Measurements from ENCODE around the gene KIAA1958. TPM values are rescaled to one million over a fixed set of nuclear protein-coding genes. Genes with fewer than 3 reads are reported as not detected.

KIAA1958 gene
- polyA plus RNA-seq, 3 donors, result 1.9 to 4.2 (median 1.9) TPM

DNA sequence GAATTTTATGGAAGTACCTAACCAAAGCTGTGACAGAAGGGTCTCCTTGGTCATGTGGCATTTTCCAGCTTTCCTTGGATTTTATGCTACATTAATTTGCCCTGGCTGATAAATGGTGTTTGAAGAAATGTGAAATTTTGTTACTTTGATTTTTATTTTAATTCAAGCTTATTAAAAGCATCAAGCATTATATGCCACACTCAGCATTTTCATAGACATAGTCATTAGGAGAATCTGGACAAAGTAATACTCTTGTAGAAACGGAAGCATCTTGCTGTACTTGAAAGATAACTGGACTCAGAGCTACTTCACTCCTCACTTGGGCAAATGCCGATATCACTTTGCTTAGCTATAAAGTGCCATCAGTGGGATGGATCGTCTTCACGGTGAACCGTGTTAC lies 177.1 kb downstream of the KIAA1958 start:
- Histone ChIP-seq H3K36me3 (replicated peaks in 1 of 2; ENCODE audit: control insufficient read depth in 1 of 2, insufficient read depth in 2 of 2, low read length in 2 of 2) (peaks cover 7 to 12% of the 10 kb centered on the region in 2 donors), H2AFZ (ENCODE audit: insufficient read depth, low read depth, low read length, poor library complexity, severe bottlenecking) (no peak overlapping the region), H4K20me1 (ENCODE audit: insufficient read depth, low read length) (no peaks in the 10 kb centered on the region), H3K9ac (ENCODE audit: insufficient read depth, low read length, poor library complexity, severe bottlenecking) (no peak overlapping the region), H3K4me2 (replicated peaks; ENCODE audit: extremely low read depth, low read length, poor library complexity, severe bottlenecking) (no peak overlapping the region), H3K27me3 (ENCODE audit: control insufficient read depth in 2 of 2, insufficient read depth in 2 of 2, low read length in 2 of 2) (no peaks in the 10 kb centered on the region), H3K79me2 (ENCODE audit: insufficient read depth, low read length) (no peaks in the 10 kb centered on the region), H3K27ac (ENCODE audit: low read depth in 1 of 2, low read length in 2 of 2) (no peak overlapping the region), H3K9me3 (replicated peaks in 1 of 2; ENCODE audit: control insufficient read depth in 1 of 2, insufficient read depth in 1 of 2, low read length in 2 of 2) (no peaks in the 10 kb centered on the region), H3K4me1 (ENCODE audit: control insufficient read depth in 1 of 2, insufficient read depth in 2 of 2, low read length in 2 of 2) (no peaks in the 10 kb centered on the region), H3K4me3 (replicated peaks in 1 of 3; ENCODE audit: low read depth in 2 of 3, low read length in 3 of 3) (no peak overlapping the region)
- intact Hi-C loops (cut with micrococcal nuclease), result no loop called here
- Mint-ChIP-seq H3K4me3 (no peak overlapping the region), H3K4me1 (no peaks in the 10 kb centered on the region), H3K27ac (no peak overlapping the region), H3K36me3 (peaks cover 13 to 15% of the 10 kb centered on the region in 2 donors), H3K27me3 (ENCODE audit: low read depth in 3 of 3) (no peaks in the 10 kb centered on the region), H3K9me3 (peaks cover 0 to 2% (median 0%) of the 10 kb centered on the region in 7 donors)
- no peak for TF ChIP-seq CTCF (IDR thresholded peaks at IDR 0.05)
- no peak for DNase-seq
- WGBS (ENCODE audit: insufficient coverage), result no CpG with 5 or more reads among the region's 5 CpGs

GRCh38 chr9:112664531-112664930 lies 177.9 kb downstream of the KIAA1958 start:
- intact Hi-C loops (cut with micrococcal nuclease), result no loop called here

More at GRCh38 chr9:112664531-112664930, 177.9 kb downstream of the KIAA1958 start:
- Mint-ChIP-seq H3K27me3 (ENCODE audit: low read depth in 3 of 3) (no peaks in the 10 kb centered on the region), H3K4me1 (no peaks in the 10 kb centered on the region), H3K4me3 (no peak overlapping the region), H3K9me3 (peaks cover 0 to 1% (median 0%) of the 10 kb centered on the region in 7 donors), H3K36me3 (peaks cover 7 to 10% of the 10 kb centered on the region in 2 donors), H3K27ac (no peak overlapping the region)
- Histone ChIP-seq H3K9ac (ENCODE audit: insufficient read depth, low read length, poor library complexity, severe bottlenecking) (no peak overlapping the region), H3K27me3 (ENCODE audit: control insufficient read depth in 2 of 2, insufficient read depth in 2 of 2, low read length in 2 of 2) (no peaks in the 10 kb centered on the region), H3K27ac (ENCODE audit: low read depth in 1 of 2, low read length in 2 of 2) (no peak overlapping the region), H2AFZ (ENCODE audit: insufficient read depth, low read depth, low read length, poor library complexity, severe bottlenecking) (no peak overlapping the region), H3K36me3 (replicated peaks in 1 of 2; ENCODE audit: control insufficient read depth in 1 of 2, insufficient read depth in 2 of 2, low read length in 2 of 2) (peaks cover 1 to 6% of the 10 kb centered on the region in 2 donors), H4K20me1 (ENCODE audit: insufficient read depth, low read length) (no peaks in the 10 kb centered on the region), H3K79me2 (ENCODE audit: insufficient read depth, low read length) (no peaks in the 10 kb centered on the region), H3K9me3 (replicated peaks in 1 of 2; ENCODE audit: control insufficient read depth in 1 of 2, insufficient read depth in 1 of 2, low read length in 2 of 2) (no peaks in the 10 kb centered on the region), H3K4me3 (replicated peaks in 1 of 3; ENCODE audit: low read depth in 2 of 3, low read length in 3 of 3) (no peak overlapping the region), H3K4me1 (ENCODE audit: control insufficient read depth in 1 of 2, insufficient read depth in 2 of 2, low read length in 2 of 2) (no peaks in the 10 kb centered on the region), H3K4me2 (replicated peaks; ENCODE audit: extremely low read depth, low read length, poor library complexity, severe bottlenecking) (no peak overlapping the region)
- no peak for DNase-seq
- no CpG with 5 or more reads among the region's 3 CpGs for WGBS (ENCODE audit: insufficient coverage)
- no peak for TF ChIP-seq CTCF (IDR thresholded peaks at IDR 0.05)

Measured in CD14-positive monocyte (primary cell).